ENCODE results near the gene ITPKC.

GRCh38 chr19:40755248-40755624 is 38.3 kb downstream of the ITPKC start:
- TF ChIP-seq CTCF (IDR thresholded peaks at IDR 0.05) (no peak), POLR2AphosphoS5 (IDR thresholded peaks at IDR 0.05) (no peak)

Measured in prostate gland (tissue), 2 donors.